ENCODE data around the gene ZNF236. TPM values are rescaled to one million over a fixed set of nuclear protein-coding genes. Genes with fewer than 3 reads are reported as not detected.

Gene ZNF236
- total RNA-seq, 6 experiments from 2014 or later: 6.3 to 10.4 (median 8.1) TPM

- no peak for TF ChIP-seq CTCF (IDR thresholded peaks at IDR 0.05)
- H3K36me3 Mint-ChIP-seq (ENCODE audit: low read depth): peaks cover 8% of the 10 kb centered on the region; the same call in 1 of the 2 replicates
- DNase-seq: no peak
- H3K27me3 Mint-ChIP-seq (ENCODE audit: insufficient read depth): peaks cover 2% of the 10 kb centered on the region
- no peaks in the 10 kb centered on the region for H3K4me1 Mint-ChIP-seq (ENCODE audit: low read depth)
- H3K27ac Mint-ChIP-seq: no peak overlapping the region
- no peak overlapping the region for H3K4me3 Mint-ChIP-seq
- no peaks in the 10 kb centered on the region for H3K9me3 Mint-ChIP-seq
These were observed 158.5 kb downstream of the ZNF236 start for GRCh38 chr18:76980663-76981395.

GRCh38 chr18:76981396-76981968, 159.1 kb downstream of the ZNF236 start:
- Mint-ChIP-seq H3K36me3 (ENCODE audit: low read depth) (peaks cover 8% of the 10 kb centered on the region; the same call in 1 of the 2 replicates), H3K27me3 (ENCODE audit: insufficient read depth) (peaks cover 2% of the 10 kb centered on the region), H3K4me1 (ENCODE audit: low read depth) (no peaks in the 10 kb centered on the region), H3K4me3 (no peak overlapping the region), H3K27ac (no peak overlapping the region), H3K9me3 (no peaks in the 10 kb centered on the region)
- DNase-seq: no peak
- no peak for TF ChIP-seq CTCF (IDR thresholded peaks at IDR 0.05)

- H3K4me3 Mint-ChIP-seq: no peak overlapping the region
- no peak overlapping the region for H3K27ac Mint-ChIP-seq
- no peak for DNase-seq
- H3K27me3 Mint-ChIP-seq (ENCODE audit: insufficient read depth): peaks cover 2% of the 10 kb centered on the region
- H3K4me1 Mint-ChIP-seq (ENCODE audit: low read depth): no peaks in the 10 kb centered on the region
- H3K9me3 Mint-ChIP-seq: no peaks in the 10 kb centered on the region
- peaks cover 8% of the 10 kb centered on the region; the same call in 1 of the 2 replicates for H3K36me3 Mint-ChIP-seq (ENCODE audit: low read depth)
- no peak for TF ChIP-seq CTCF (IDR thresholded peaks at IDR 0.05)
These were observed 159.7 kb downstream of the ZNF236 start for GRCh38 chr18:76982038-76982437.

GRCh38 chr18:76982841-76983583, 160.7 kb downstream of the ZNF236 start:
- TF ChIP-seq CTCF (IDR thresholded peaks at IDR 0.05): peak; percentile 97
- H3K4me3 Mint-ChIP-seq: no peak overlapping the region
- no peaks in the 10 kb centered on the region for H3K4me1 Mint-ChIP-seq (ENCODE audit: low read depth)
- H3K9me3 Mint-ChIP-seq: no peaks in the 10 kb centered on the region
- H3K27me3 Mint-ChIP-seq (ENCODE audit: insufficient read depth): peaks cover 4% of the 10 kb centered on the region
- DNase-seq: peak; percentile 61
- peaks cover 8% of the 10 kb centered on the region; the same call in 1 of the 2 replicates for H3K36me3 Mint-ChIP-seq (ENCODE audit: low read depth)
- H3K27ac Mint-ChIP-seq: no peak overlapping the region

- DNase-seq: no peak
- H3K36me3 Mint-ChIP-seq (ENCODE audit: low read depth): peaks cover 4% of the 10 kb centered on the region; the same call in 1 of the 2 replicates
- TF ChIP-seq CTCF (IDR thresholded peaks at IDR 0.05): peak; percentile 61
- no peaks in the 10 kb centered on the region for H3K4me1 Mint-ChIP-seq (ENCODE audit: low read depth)
- H3K27me3 Mint-ChIP-seq (ENCODE audit: insufficient read depth): peaks cover 10% of the 10 kb centered on the region
- no peaks in the 10 kb centered on the region for H3K9me3 Mint-ChIP-seq
- H3K27ac Mint-ChIP-seq: no peak overlapping the region
- no peak overlapping the region for H3K4me3 Mint-ChIP-seq
These were observed 161.3 kb downstream of the ZNF236 start for GRCh38 chr18:76983613-76984051.
